ENCODE data around the gene PGAM1. TPM values are rescaled to one million over a fixed set of nuclear protein-coding genes. Genes with fewer than 3 reads are reported as not detected.

The PGAM1 gene
- total and polyA plus RNA-seq, 8 donors = 22.2 to 72.8 (median 46.6) TPM

GRCh38 chr10:97459111-97459510 is 33.1 kb downstream of the PGAM1 start:
- DNase-seq (no peak), FAIRE-seq (no peak), ATAC-seq (no peak)
- Histone ChIP-seq H3K27me3 (no peaks in the 10 kb centered on the region), H3K27ac (no peak overlapping the region), H3K9me3 (no peaks in the 10 kb centered on the region), H3K4me3 (no peak overlapping the region), H3K36me3 (peaks cover 14 to 72% (median 41%) of the 10 kb centered on the region in 3 donors), H3K4me1 (peaks cover 0 to 2% (median 0%) of the 10 kb centered on the region in 3 donors)
- WGBS, 2 donors = 94 to 97% methylated on average over 7 of the region's 7 CpGs
- intact Hi-C loops (cut with DNase I) = loop anchor here in 1 of 3 donors (10.0 kb wide), 1 partner anchor 86 kb away; no protein-coding TSS in a partner anchor
- TF ChIP-seq CTCF (IDR thresholded peaks at IDR 0.05) = no peak

- TF ChIP-seq CTCF (IDR thresholded peaks at IDR 0.05) = no peak
- Histone ChIP-seq H3K4me3 (no peak overlapping the region), H3K9me3 (no peaks in the 10 kb centered on the region), H3K27me3 (no peaks in the 10 kb centered on the region), H3K27ac (no peak overlapping the region), H3K4me1 (peaks cover 0 to 2% (median 0%) of the 10 kb centered on the region in 3 donors), H3K36me3 (peaks cover 14 to 76% (median 41%) of the 10 kb centered on the region in 3 donors)
- ATAC-seq = no peak
- FAIRE-seq = no peak
- WGBS, 2 donors = 76 to 83% methylated on average over 7 of the region's 7 CpGs
- no peak for DNase-seq
- intact Hi-C loops (cut with DNase I) = loop anchor here in 2 of 3 donors (5.0 to 10.0 kb wide), 2 partner anchors 85 to 92 kb away; no protein-coding TSS in a partner anchor
Observed at GRCh38 chr10:97459933-97460332, 33.9 kb downstream of the PGAM1 start.

GRCh38 chr10:97462309-97462708 is 36.3 kb downstream of the PGAM1 start:
- Histone ChIP-seq H3K36me3 (peaks cover 9 to 83% (median 47%) of the 10 kb centered on the region in 3 donors), H3K9me3 (no peaks in the 10 kb centered on the region), H3K27ac (no peak overlapping the region), H3K4me1 (peaks cover 0 to 2% (median 0%) of the 10 kb centered on the region in 3 donors), H3K27me3 (no peaks in the 10 kb centered on the region), H3K4me3 (no peak overlapping the region)
- FAIRE-seq (no peak), ATAC-seq (no peak), DNase-seq (no peak)
- no peak for TF ChIP-seq CTCF (IDR thresholded peaks at IDR 0.05)
- 89 to 91% methylated on average over 2 of the region's 2 CpGs for WGBS, 2 donors
- intact Hi-C loops (cut with DNase I) = loop anchor here in 1 of 3 donors (5.0 kb wide), 1 partner anchor 90 kb away; no protein-coding TSS in a partner anchor

GRCh38 chr10:97463363-97464132 is 37.6 kb downstream of the PGAM1 start:
- no peak for FAIRE-seq
- WGBS, 2 donors = 55 to 62% methylated on average over 4 of the region's 4 CpGs
- intact Hi-C loops (cut with DNase I) = loop anchor here in 1 of 3 donors (5.0 kb wide), 1 partner anchor 89 kb away; no protein-coding TSS in a partner anchor

More at GRCh38 chr10:97463363-97464132, 37.6 kb downstream of the PGAM1 start:
- ATAC-seq (peak; percentile 83 to 97 (median 92)), DNase-seq (peak in 4 of 6 donors; percentile 45 to 64 (median 48))
- Histone ChIP-seq H3K9me3 (no peaks in the 10 kb centered on the region), H3K4me1 (peaks cover 0 to 2% (median 0%) of the 10 kb centered on the region in 3 donors), H3K27me3 (no peaks in the 10 kb centered on the region), H3K36me3 (peaks cover 6 to 77% (median 48%) of the 10 kb centered on the region in 3 donors), H3K4me3 (no peak overlapping the region), H3K27ac (peak overlapping the region in 1 of 4 donors; percentile 12)
- peak; percentile 50 to 80 (median 78) for TF ChIP-seq CTCF (IDR thresholded peaks at IDR 0.05)

Data from pancreas (tissue), 10 donors.